Transverse colon (tissue), 4 donors: ENCODE measurements around the gene HIVEP3.

Experiments used
- CTCF ChIP-seq, 5 experiments: fragments of 200-600 bp in 3 of 5; fragments of 450-650 bp in 2 of 5; sonication (generic) in 3 of 5; IDR thresholded peaks; 1 replicate in 2 of 5; 2 replicates in 3 of 5; pipeline ENCODE4 v1.5.1; 2016 to 2017; ENCODE audit warnings: antibody characterized with exemption in 5 of 5, inconsistent platforms in 3 of 5, mild to moderate bottlenecking in 2 of 5, moderate library complexity in 1 of 5
- POLR2AphosphoS5 ChIP-seq, 3 donors: sonication (generic); formaldehyde crosslinking; IDR thresholded peaks; one replicate each; pipeline ENCODE4 v1.6.1; 2016; ENCODE audit warnings: antibody characterized with exemption in 3 of 3

- TF ChIP-seq CTCF (IDR thresholded peaks at IDR 0.05), result no peak
- TF ChIP-seq POLR2AphosphoS5 (IDR thresholded peaks at IDR 0.05), result no peak
These were observed 39.1 kb downstream of the HIVEP3 start for GRCh38 chr1:41879617-41880016.
